ENCODE measurements around the gene SERPINB8. TPM values are rescaled to one million over a fixed set of nuclear protein-coding genes. Genes with fewer than 3 reads are reported as not detected.

The SERPINB8 gene
- total RNA-seq, 1 donor from 2014 or later = 14.1 TPM

GRCh38 chr18:63960891-63961290, 9.0 kb upstream of the SERPINB8 start:
- Histone ChIP-seq H3K4me1 (ENCODE audit: insufficient read depth, low read length) (no peaks in the 10 kb centered on the region), H2AFZ (ENCODE audit: low read depth, low read length) (no peak overlapping the region), H3K36me3 (ENCODE audit: insufficient read depth, low read length) (no peaks in the 10 kb centered on the region), H3K9me3 (ENCODE audit: insufficient read depth, low read depth, low read length) (no peaks in the 10 kb centered on the region), H4K20me1 (ENCODE audit: insufficient read depth, low read length) (no peaks in the 10 kb centered on the region), H3K27me3 (ENCODE audit: insufficient read depth, low read length) (no peaks in the 10 kb centered on the region), H3K9ac (ENCODE audit: low read length) (no peak overlapping the region), H3K4me3 (ENCODE audit: insufficient read depth, low read depth, low read length) (no peak overlapping the region), H3K79me2 (ENCODE audit: insufficient read depth, low read length) (no peaks in the 10 kb centered on the region), H3K27ac (ENCODE audit: low read depth, low read length) (no peak overlapping the region), H3K4me2 (ENCODE audit: low read length) (no peak overlapping the region)
- Mint-ChIP-seq H3K4me1 (ENCODE audit: low read depth, unreplicated experiment) (no peaks in the 10 kb centered on the region), H3K4me3 (ENCODE audit: unreplicated experiment) (no peak overlapping the region), H3K27ac (ENCODE audit: unreplicated experiment) (no peak overlapping the region), H3K36me3 (ENCODE audit: low read depth, unreplicated experiment) (no peaks in the 10 kb centered on the region), H3K27me3 (ENCODE audit: low read depth, unreplicated experiment) (no peaks in the 10 kb centered on the region), H3K9me3 (ENCODE audit: unreplicated experiment) (peaks cover 2% of the 10 kb centered on the region)
- no peak for TF ChIP-seq EZH2 (IDR thresholded peaks at IDR 0.05; ENCODE audit: insufficient read depth, low read length)
- no peak for TF ChIP-seq CTCF (IDR thresholded peaks at IDR 0.05; ENCODE audit: insufficient read depth, low read depth, low read length)
- DNase-seq (ENCODE audit: low read depth) (no peak), FAIRE-seq (no peak)

GRCh38 chr18:63961435-63961980, 8.4 kb upstream of the SERPINB8 start:
- no peak overlapping the region for H3K4me2 ChIP-seq (ENCODE audit: low read length)
- Mint-ChIP-seq H3K27ac (ENCODE audit: unreplicated experiment) (no peak overlapping the region), H3K27me3 (ENCODE audit: low read depth, unreplicated experiment) (no peaks in the 10 kb centered on the region), H3K9me3 (ENCODE audit: unreplicated experiment) (peaks cover 2% of the 10 kb centered on the region), H3K36me3 (ENCODE audit: low read depth, unreplicated experiment) (no peaks in the 10 kb centered on the region), H3K4me1 (ENCODE audit: low read depth, unreplicated experiment) (no peaks in the 10 kb centered on the region), H3K4me3 (ENCODE audit: unreplicated experiment) (no peak overlapping the region)
- H3K4me3 ChIP-seq (ENCODE audit: insufficient read depth, low read depth, low read length) = no peak overlapping the region
- no peaks in the 10 kb centered on the region for H3K27me3 ChIP-seq (ENCODE audit: insufficient read depth, low read length)
- H3K79me2 ChIP-seq (ENCODE audit: insufficient read depth, low read length) = no peaks in the 10 kb centered on the region
- DNase-seq (ENCODE audit: low read depth) = no peak
- no peaks in the 10 kb centered on the region for H4K20me1 ChIP-seq (ENCODE audit: insufficient read depth, low read length)
- no peak overlapping the region for H3K9ac ChIP-seq (ENCODE audit: low read length)
- no peaks in the 10 kb centered on the region for H3K4me1 ChIP-seq (ENCODE audit: insufficient read depth, low read length)
- TF ChIP-seq EZH2 (IDR thresholded peaks at IDR 0.05; ENCODE audit: insufficient read depth, low read length) = no peak
- no peak for TF ChIP-seq CTCF (IDR thresholded peaks at IDR 0.05; ENCODE audit: insufficient read depth, low read depth, low read length)
- H3K36me3 ChIP-seq (ENCODE audit: insufficient read depth, low read length) = no peaks in the 10 kb centered on the region
- no peaks in the 10 kb centered on the region for H3K9me3 ChIP-seq (ENCODE audit: insufficient read depth, low read depth, low read length)
- no peak overlapping the region for H2AFZ ChIP-seq (ENCODE audit: low read depth, low read length)
- no peak overlapping the region for H3K27ac ChIP-seq (ENCODE audit: low read depth, low read length)
- no peak for FAIRE-seq

- TF ChIP-seq CTCF (IDR thresholded peaks at IDR 0.05; ENCODE audit: insufficient read depth, low read depth, low read length) (no peak), EZH2 (IDR thresholded peaks at IDR 0.05; ENCODE audit: insufficient read depth, low read length) (no peak)
- H3K27me3 Mint-ChIP-seq (ENCODE audit: low read depth, unreplicated experiment) = no peaks in the 10 kb centered on the region
- no peak for DNase-seq (ENCODE audit: low read depth)
- H3K4me3 Mint-ChIP-seq (ENCODE audit: unreplicated experiment) = no peak overlapping the region
- Histone ChIP-seq H3K36me3 (ENCODE audit: insufficient read depth, low read length) (no peaks in the 10 kb centered on the region), H3K4me1 (ENCODE audit: insufficient read depth, low read length) (no peaks in the 10 kb centered on the region), H3K79me2 (ENCODE audit: insufficient read depth, low read length) (no peaks in the 10 kb centered on the region), H3K4me2 (ENCODE audit: low read length) (no peak overlapping the region), H3K27me3 (ENCODE audit: insufficient read depth, low read length) (no peaks in the 10 kb centered on the region), H3K4me3 (ENCODE audit: insufficient read depth, low read depth, low read length) (no peak overlapping the region), H4K20me1 (ENCODE audit: insufficient read depth, low read length) (no peaks in the 10 kb centered on the region), H2AFZ (ENCODE audit: low read depth, low read length) (no peak overlapping the region), H3K9ac (ENCODE audit: low read length) (no peak overlapping the region), H3K27ac (ENCODE audit: low read depth, low read length) (no peak overlapping the region), H3K9me3 (ENCODE audit: insufficient read depth, low read depth, low read length) (no peaks in the 10 kb centered on the region)
- H3K4me1 Mint-ChIP-seq (ENCODE audit: low read depth, unreplicated experiment) = no peaks in the 10 kb centered on the region
- peaks cover 2% of the 10 kb centered on the region for H3K9me3 Mint-ChIP-seq (ENCODE audit: unreplicated experiment)
- no peak for FAIRE-seq
- H3K27ac Mint-ChIP-seq (ENCODE audit: unreplicated experiment) = no peak overlapping the region
- no peaks in the 10 kb centered on the region for H3K36me3 Mint-ChIP-seq (ENCODE audit: low read depth, unreplicated experiment)
These were observed 7.7 kb upstream of the SERPINB8 start for GRCh38 chr18:63962137-63962536.
